Activated CD8-positive, alpha-beta T cell treated with anti-CD3 and anti-CD28 coated beads, Interleukin-2, amount 10 ng/mL, durations not matched to agents 7 days and 5 days (primary cell): ENCODE measurements around the gene ALDH1A3. TPM values are rescaled to one million over a fixed set of nuclear protein-coding genes. Genes with fewer than 3 reads are reported as not detected.

Experiments
- ATAC-seq: fragments of 150-1000 bp; cut with Tn5 transposase; one replicate; pipeline ENCODE4 v1.10.0; 2021; ENCODE audit warnings: moderate library complexity
- CTCF ChIA-PET: fragments of 350-600 bp; sonication (Branson Sonifier 250); formaldehyde crosslinking; loops from one replicate; lab custom pipeline; 2021; ENCODE audit warnings: antibody characterized with exemption; lab: Charles Lee
- POLR2A ChIA-PET: fragments of 350-600 bp; sonication (Branson Sonifier 250); formaldehyde crosslinking; loops from one replicate; lab custom pipeline; 2021; ENCODE audit warnings: antibody characterized with exemption; lab: Charles Lee
- DNase-seq: peaks from one replicate; pipeline ENCODE4 v3.0.0-alpha.2; 2020
- H3K27ac Mint-ChIP-seq: one replicate; pipeline ENCODE4 v1.8.0; 2021; ENCODE audit warnings: mild to moderate bottlenecking, mixed read lengths
- H3K27me3 Mint-ChIP-seq: one replicate; pipeline ENCODE4 v1.8.0; 2021; ENCODE audit warnings: low read depth, mixed read lengths
- H3K36me3 Mint-ChIP-seq: one replicate; pipeline ENCODE4 v1.8.0; 2021; ENCODE audit warnings: low read depth, mixed read lengths
- H3K4me1 Mint-ChIP-seq: one replicate; pipeline ENCODE4 v1.8.0; 2021; ENCODE audit warnings: low read depth, mixed read lengths
- H3K4me3 Mint-ChIP-seq: one replicate; pipeline ENCODE4 v1.8.0; 2021; ENCODE audit warnings: mild to moderate bottlenecking, mixed read lengths
- H3K9me3 Mint-ChIP-seq: one replicate; pipeline ENCODE4 v1.8.0; 2022; ENCODE audit warnings: mixed read lengths; ENCODE audit not compliant: insufficient read depth
- total RNA-seq, 2 experiments: library from RNA; stranded (reverse); gene quantifications; one replicate each; pipeline ENCODE4 v1.2.3, GENCODE V29; 2021

Gene ALDH1A3
- total RNA-seq, 2 experiments from 2014 or later, result not detected

- Mint-ChIP-seq H3K4me1 (no peaks in the 10 kb centered on the region), H3K27me3 (peaks cover 8% of the 10 kb centered on the region), H3K9me3 (no peaks in the 10 kb centered on the region), H3K36me3 (no peaks in the 10 kb centered on the region), H3K4me3 (no peak overlapping the region), H3K27ac (no peak overlapping the region)
- CTCF ChIA-PET, result no interaction called here
- ATAC-seq (no peak), DNase-seq (no peak)
- POLR2A ChIA-PET, result interaction anchor here (0.7 kb wide), 1 partner anchor 134 kb away, joined by 4 read pairs; no protein-coding TSS in a partner anchor
Measured at GRCh38 chr15:100900136-100900794, 20.6 kb downstream of the ALDH1A3 start.

DNA sequence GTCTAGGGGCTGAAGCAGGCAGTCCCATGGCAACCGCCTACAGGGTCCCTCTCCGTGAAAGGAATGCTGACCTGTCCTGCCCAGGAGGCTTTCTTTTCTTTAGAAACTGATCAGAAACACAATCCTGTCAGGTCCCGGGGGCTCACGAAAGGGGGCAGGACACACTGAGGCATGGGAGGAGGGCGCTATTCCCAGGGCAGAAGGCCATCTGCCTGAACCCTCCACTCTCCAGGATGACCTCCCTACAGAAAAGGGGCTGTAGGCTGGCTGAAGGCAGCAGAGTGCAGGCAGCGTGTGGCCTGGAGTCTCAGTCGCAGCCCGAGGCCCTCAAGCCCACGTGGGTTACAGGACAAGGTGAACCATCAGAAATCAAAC lies 21.2 kb downstream of the ALDH1A3 start:
- H3K4me3 Mint-ChIP-seq, result no peak overlapping the region
- no peaks in the 10 kb centered on the region for H3K36me3 Mint-ChIP-seq
- CTCF ChIA-PET, result no interaction called here
- H3K27me3 Mint-ChIP-seq, result peaks cover 8% of the 10 kb centered on the region
- no peaks in the 10 kb centered on the region for H3K4me1 Mint-ChIP-seq
- no peaks in the 10 kb centered on the region for H3K9me3 Mint-ChIP-seq
- no peak overlapping the region for H3K27ac Mint-ChIP-seq
- POLR2A ChIA-PET, result no interaction called here
- ATAC-seq (no peak), DNase-seq (no peak)

GRCh38 chr15:100901296-100901695 lies 21.7 kb downstream of the ALDH1A3 start:
- no peaks in the 10 kb centered on the region for H3K9me3 Mint-ChIP-seq
- H3K27me3 Mint-ChIP-seq, result peaks cover 8% of the 10 kb centered on the region
- no peak overlapping the region for H3K27ac Mint-ChIP-seq
- H3K36me3 Mint-ChIP-seq, result no peaks in the 10 kb centered on the region
- no peak for ATAC-seq
- POLR2A ChIA-PET, result no interaction called here
- no peak for DNase-seq
- no peak overlapping the region for H3K4me3 Mint-ChIP-seq
- CTCF ChIA-PET, result interaction anchor here (1.3 to 1.4 kb wide), 2 partner anchors 9 to 105 kb away, joined by 3 to 4 read pairs; no protein-coding TSS in a partner anchor
- no peaks in the 10 kb centered on the region for H3K4me1 Mint-ChIP-seq

DNA sequence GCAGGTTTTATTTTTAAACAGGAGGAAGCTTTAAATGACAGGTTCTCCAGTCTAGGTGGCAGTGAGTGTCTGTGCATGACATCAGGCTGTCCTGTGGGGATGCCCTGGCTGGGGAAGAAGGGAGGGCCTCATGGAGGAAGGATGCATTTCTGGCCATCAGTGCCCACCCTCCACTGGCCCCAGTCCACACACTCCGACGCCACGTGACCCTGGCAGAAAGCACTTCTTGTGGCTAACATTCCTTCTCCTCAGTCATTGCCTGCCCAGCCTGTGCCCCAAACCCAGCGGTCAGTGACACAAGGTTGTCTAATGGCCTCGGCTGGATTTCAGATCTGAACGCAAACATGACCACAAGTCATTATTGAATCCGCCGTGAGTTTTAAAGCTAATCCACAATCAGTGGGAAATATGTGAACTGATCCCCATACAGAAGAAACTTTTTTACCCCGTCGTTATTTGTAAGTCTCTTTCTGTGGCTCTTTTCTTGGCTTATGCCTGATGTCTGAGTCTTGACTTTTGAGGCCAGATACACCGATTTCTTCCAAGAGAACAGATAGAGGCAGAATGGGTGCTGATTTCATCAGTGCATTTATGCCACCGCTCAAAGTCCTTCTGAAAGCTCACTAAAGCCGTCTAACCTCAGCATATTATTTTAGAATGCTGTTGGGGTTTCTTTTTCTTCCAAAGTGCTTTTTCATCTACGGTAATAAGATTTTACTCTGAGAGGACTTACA lies 22.2 kb downstream of the ALDH1A3 start:
- H3K27me3 Mint-ChIP-seq, result peaks cover 10% of the 10 kb centered on the region
- ChIA-PET CTCF (interaction anchor here (1.3 to 1.6 kb wide), 3 partner anchors 10 to 105 kb away, joined by 3 to 4 read pairs (median 4); no protein-coding TSS in a partner anchor), POLR2A (no interaction called here)
- DNase-seq (no peak), ATAC-seq (no peak)
- no peaks in the 10 kb centered on the region for H3K4me1 Mint-ChIP-seq
- no peak overlapping the region for H3K27ac Mint-ChIP-seq
- H3K36me3 Mint-ChIP-seq, result no peaks in the 10 kb centered on the region
- H3K9me3 Mint-ChIP-seq, result no peaks in the 10 kb centered on the region
- no peak overlapping the region for H3K4me3 Mint-ChIP-seq

DNA sequence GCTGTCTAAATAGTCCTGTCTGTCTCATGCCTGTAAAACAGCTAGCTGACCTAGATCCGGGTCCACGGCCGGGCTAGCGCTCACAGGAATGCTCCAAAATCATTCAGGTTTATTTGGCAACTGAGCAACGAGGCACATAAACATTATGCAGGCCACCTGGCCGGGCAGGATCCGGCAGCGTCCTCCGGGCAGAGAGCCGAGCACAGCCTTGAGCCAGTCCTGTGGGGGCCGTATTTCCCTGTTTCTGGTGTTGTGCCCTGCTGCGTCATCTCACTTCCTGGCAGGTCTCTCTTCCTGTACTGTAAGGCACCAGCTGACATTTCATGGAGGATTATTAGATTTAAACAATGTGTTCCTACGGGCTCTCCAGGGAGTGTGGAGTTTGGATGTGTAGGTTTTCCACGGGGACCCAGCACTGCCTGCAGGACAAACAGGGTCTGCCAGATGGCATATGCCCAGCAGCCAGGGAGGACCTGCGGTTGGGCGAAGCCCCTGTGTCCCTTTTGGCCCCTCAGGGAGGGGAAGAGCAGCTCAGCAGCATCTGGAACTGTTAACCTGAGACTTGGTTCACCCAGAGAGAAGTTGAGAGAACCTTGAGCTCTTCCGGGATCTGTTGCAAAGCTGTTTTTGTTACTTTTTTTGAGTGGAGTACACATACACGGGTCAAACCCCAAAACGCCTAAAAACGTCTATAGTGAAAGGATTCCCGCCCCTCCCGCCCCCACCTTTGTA lies 23.0 kb downstream of the ALDH1A3 start:
- CTCF ChIA-PET, result interaction anchor here (1.0 to 1.6 kb wide), 4 partner anchors 11 to 104 kb away, joined by 3 to 4 read pairs (median 4); no protein-coding TSS in a partner anchor
- no peak for ATAC-seq
- H3K4me1 Mint-ChIP-seq, result no peaks in the 10 kb centered on the region

DNA sequence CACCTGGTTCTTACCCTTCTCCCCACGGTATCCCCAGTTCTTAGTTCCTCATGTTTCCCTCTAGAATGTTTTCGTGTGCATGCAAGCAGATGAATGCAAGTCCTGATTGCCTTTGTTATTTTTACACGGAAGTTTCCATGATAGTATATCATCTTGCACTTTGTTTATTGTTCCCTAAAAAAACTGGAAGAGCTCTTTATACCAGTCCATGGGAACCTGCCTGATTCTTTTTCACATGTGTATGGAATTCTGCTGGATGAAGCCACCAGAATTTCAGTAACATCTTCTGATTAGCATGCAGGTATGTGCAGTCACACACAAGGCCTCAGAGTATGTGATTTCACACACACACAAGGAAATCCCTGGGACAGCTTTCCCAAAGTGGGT lies 23.5 kb downstream of the ALDH1A3 start:
- no peak overlapping the region for H3K4me3 Mint-ChIP-seq
- no peak overlapping the region for H3K27ac Mint-ChIP-seq
- ChIA-PET CTCF (interaction anchor here (1.0 to 1.6 kb wide), 2 partner anchors 15 to 103 kb away, joined by 3 to 4 read pairs; no protein-coding TSS in a partner anchor), POLR2A (interaction anchor here (0.7 kb wide), 1 partner anchor 120 kb away, joined by 3 read pairs; no protein-coding TSS in a partner anchor)
- H3K4me1 Mint-ChIP-seq, result no peaks in the 10 kb centered on the region
- H3K36me3 Mint-ChIP-seq, result no peaks in the 10 kb centered on the region
- no peak for ATAC-seq
- peaks cover 10% of the 10 kb centered on the region for H3K27me3 Mint-ChIP-seq
- H3K9me3 Mint-ChIP-seq, result no peaks in the 10 kb centered on the region
- no peak for DNase-seq

More for the DNA sequence above, 23.0 kb downstream of the ALDH1A3 start:
- POLR2A ChIA-PET, result no interaction called here
- Mint-ChIP-seq H3K9me3 (no peaks in the 10 kb centered on the region), H3K27ac (no peak overlapping the region), H3K36me3 (no peaks in the 10 kb centered on the region), H3K4me3 (no peak overlapping the region), H3K27me3 (peaks cover 10% of the 10 kb centered on the region)
- DNase-seq, result no peak

GRCh38 chr15:100905850-100906249 lies 26.2 kb downstream of the ALDH1A3 start:
- Mint-ChIP-seq H3K36me3 (no peaks in the 10 kb centered on the region), H3K4me1 (no peaks in the 10 kb centered on the region), H3K9me3 (no peaks in the 10 kb centered on the region), H3K4me3 (no peak overlapping the region), H3K27me3 (peaks cover 10% of the 10 kb centered on the region), H3K27ac (no peak overlapping the region)
- CTCF ChIA-PET, result interaction anchor here (0.9 to 3.3 kb wide), 2 partner anchors 12 to 33 kb away, joined by 3 to 17 read pairs; partner anchors contain the start of gene LRRK1
- POLR2A ChIA-PET, result no interaction called here
- ATAC-seq (no peak), DNase-seq (no peak)

DNA sequence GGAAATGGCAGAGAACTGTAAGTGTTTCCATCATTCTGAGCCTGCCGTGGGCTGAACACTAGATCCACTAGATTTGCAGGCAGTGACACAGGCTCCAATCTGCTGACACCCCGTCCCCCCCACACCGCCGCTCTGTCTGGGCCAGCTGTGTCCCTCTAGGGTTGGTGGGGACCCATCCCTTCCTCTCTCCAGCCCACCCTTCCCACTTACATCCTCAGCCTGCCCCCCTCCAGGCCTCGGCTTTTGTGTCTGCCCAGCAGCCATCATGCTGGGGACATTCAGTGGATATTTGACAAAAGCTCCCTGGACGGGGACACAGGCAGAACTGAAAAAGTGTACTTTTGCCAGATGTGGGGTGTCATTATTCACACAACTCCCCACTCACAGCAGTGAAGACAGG lies 28.8 kb downstream of the ALDH1A3 start:
- ChIA-PET POLR2A (no interaction called here), CTCF (no interaction called here)
- Mint-ChIP-seq H3K27me3 (peaks cover 12% of the 10 kb centered on the region), H3K36me3 (no peaks in the 10 kb centered on the region), H3K4me3 (no peak overlapping the region), H3K9me3 (no peaks in the 10 kb centered on the region), H3K4me1 (no peaks in the 10 kb centered on the region), H3K27ac (no peak overlapping the region)
- DNase-seq (no peak), ATAC-seq (no peak)

GRCh38 chr15:100909565-100909964 lies 29.9 kb downstream of the ALDH1A3 start:
- Mint-ChIP-seq H3K4me3 (no peak overlapping the region), H3K27ac (no peak overlapping the region), H3K27me3 (peaks cover 21% of the 10 kb centered on the region), H3K9me3 (no peaks in the 10 kb centered on the region), H3K4me1 (no peaks in the 10 kb centered on the region), H3K36me3 (no peaks in the 10 kb centered on the region)
- ChIA-PET CTCF (no interaction called here), POLR2A (no interaction called here)
- DNase-seq (no peak), ATAC-seq (no peak)

- ChIA-PET POLR2A (interaction anchor here (0.6 kb wide), 1 partner anchor 785 kb away, joined by 3 read pairs; no protein-coding TSS in a partner anchor), CTCF (no interaction called here)
- H3K36me3 Mint-ChIP-seq, result no peaks in the 10 kb centered on the region
- H3K27ac Mint-ChIP-seq, result no peak overlapping the region
- no peaks in the 10 kb centered on the region for H3K4me1 Mint-ChIP-seq
- DNase-seq, result no peak
- no peak for ATAC-seq
- no peaks in the 10 kb centered on the region for H3K9me3 Mint-ChIP-seq
- peaks cover 26% of the 10 kb centered on the region for H3K27me3 Mint-ChIP-seq
- no peak overlapping the region for H3K4me3 Mint-ChIP-seq
Measured at GRCh38 chr15:100909989-100910955, 30.6 kb downstream of the ALDH1A3 start.

GRCh38 chr15:100911086-100911485 lies 31.5 kb downstream of the ALDH1A3 start:
- H3K9me3 Mint-ChIP-seq, result no peaks in the 10 kb centered on the region

More at GRCh38 chr15:100911086-100911485, 31.5 kb downstream of the ALDH1A3 start:
- H3K27ac Mint-ChIP-seq, result no peak overlapping the region
- CTCF ChIA-PET, result no interaction called here
- H3K4me1 Mint-ChIP-seq, result no peaks in the 10 kb centered on the region
- POLR2A ChIA-PET, result interaction anchor here (0.6 kb wide), 1 partner anchor 786 kb away, joined by 3 read pairs; no protein-coding TSS in a partner anchor
- no peak for DNase-seq
- H3K36me3 Mint-ChIP-seq, result no peaks in the 10 kb centered on the region
- ATAC-seq, result no peak
- peaks cover 31% of the 10 kb centered on the region for H3K27me3 Mint-ChIP-seq
- no peak overlapping the region for H3K4me3 Mint-ChIP-seq
